ENCODE data around the gene LRRC26. TPM values are rescaled to one million over a fixed set of nuclear protein-coding genes. Genes with fewer than 3 reads are reported as not detected.

Gene LRRC26
- total and polyA plus RNA-seq, 2 experiments from 2014 or later, result 2.3 TPM; not detected in 1

DNA sequence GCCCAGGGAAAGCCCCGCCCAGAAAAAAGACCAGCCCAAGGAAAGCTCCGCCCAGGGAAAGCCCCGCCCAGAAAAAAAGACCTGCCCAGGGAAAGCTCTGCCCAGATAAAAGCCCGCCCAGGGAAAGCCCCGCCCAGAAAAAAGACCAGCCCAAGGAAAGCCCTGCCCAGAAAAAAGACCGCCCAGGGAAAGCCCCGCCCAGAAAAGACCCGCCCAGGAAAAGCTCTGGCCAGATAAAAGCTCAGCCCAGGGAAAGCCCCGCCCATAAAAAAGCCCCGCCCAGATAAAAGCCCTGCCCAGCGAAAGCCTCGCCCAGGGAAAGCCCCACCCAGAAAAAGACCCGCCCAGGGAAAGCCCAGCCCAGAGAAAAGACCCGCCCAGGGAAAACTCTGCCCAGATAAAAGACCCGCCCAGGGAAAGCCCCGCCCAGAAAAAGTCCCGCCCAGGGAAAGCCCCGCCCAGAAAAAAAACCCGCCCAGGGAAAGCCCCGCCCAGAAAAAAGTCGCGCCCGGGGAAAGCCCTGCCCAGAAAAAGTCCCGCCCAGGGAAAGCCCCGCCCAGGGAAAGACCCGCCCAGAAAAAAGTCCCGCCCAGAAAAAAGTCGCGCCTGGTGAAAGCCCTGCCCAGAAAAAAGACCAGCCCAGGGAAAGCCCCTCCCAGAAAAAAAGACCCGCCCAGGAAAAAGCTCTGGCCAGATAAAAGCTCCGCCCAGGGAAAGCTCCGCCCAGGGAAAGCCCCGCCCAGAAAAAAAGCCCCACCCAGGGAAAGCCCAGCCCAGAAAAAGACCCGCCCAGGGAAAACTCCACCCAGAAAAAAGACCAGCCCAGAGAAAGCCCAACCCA is 19.0 kb downstream of the LRRC26 start:
- no peaks in the 10 kb centered on the region for H3K36me3 ChIP-seq
- no peaks in the 10 kb centered on the region for H3K4me1 ChIP-seq (ENCODE audit: low read depth)
- TF ChIP-seq, protein P1, sequence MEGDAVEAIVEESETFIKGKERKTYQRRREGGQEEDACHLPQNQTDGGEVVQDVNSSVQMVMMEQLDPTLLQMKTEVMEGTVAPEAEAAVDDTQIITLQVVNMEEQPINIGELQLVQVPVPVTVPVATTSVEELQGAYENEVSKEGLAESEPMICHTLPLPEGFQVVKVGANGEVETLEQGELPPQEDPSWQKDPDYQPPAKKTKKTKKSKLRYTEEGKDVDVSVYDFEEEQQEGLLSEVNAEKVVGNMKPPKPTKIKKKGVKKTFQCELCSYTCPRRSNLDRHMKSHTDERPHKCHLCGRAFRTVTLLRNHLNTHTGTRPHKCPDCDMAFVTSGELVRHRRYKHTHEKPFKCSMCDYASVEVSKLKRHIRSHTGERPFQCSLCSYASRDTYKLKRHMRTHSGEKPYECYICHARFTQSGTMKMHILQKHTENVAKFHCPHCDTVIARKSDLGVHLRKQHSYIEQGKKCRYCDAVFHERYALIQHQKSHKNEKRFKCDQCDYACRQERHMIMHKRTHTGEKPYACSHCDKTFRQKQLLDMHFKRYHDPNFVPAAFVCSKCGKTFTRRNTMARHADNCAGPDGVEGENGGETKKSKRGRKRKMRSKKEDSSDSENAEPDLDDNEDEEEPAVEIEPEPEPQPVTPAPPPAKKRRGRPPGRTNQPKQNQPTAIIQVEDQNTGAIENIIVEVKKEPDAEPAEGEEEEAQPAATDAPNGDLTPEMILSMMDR (IDR thresholded peaks at IDR 0.05; ENCODE audit: low read depth, low read length), result no peak
- DNase-seq (ENCODE audit: low read depth in 1 of 2, low spot score in 1 of 2), result peak in 1 of 2 donors; percentile 34
- no peaks in the 10 kb centered on the region for H3K9me3 ChIP-seq (ENCODE audit: low read depth)
- H3K27ac ChIP-seq, result no peak overlapping the region
- peaks cover 58% of the 10 kb centered on the region for H3K27me3 ChIP-seq
- no peak overlapping the region for H3K4me3 ChIP-seq

DNA sequence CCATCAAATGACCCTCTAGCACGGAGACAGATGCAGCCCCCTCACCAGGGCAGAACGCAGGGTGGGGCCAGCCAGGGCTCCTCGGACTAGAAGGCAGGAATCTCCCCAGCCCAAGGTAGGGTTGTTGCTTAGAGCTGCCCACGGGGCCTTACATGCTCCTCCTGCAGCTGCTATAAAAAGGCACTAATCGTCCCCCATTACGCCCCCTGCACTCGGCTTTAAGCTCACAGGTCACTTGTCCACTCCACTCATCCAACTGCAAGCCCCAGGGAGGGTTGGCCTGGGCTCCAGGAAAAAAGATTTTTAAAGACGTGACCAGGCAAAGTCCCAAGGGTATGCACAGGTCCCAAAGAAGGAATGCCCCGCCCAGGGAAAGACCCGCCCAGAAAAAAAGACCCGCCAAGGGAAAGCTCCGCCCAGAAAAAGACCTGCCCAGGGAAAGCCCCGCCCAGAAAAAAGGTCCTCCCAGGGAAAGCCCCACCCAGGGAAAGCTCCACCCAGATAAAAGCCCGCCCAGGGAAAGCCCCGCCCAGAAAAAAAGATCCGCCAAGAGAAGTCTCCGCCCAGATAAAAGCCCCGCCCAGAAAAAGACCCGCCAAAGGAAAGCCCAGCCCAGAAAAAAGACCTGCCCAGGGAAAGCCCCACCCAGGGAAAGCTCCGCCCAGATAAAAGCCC is 19.8 kb downstream of the LRRC26 start:
- no peaks in the 10 kb centered on the region for H3K36me3 ChIP-seq
- peaks cover 55% of the 10 kb centered on the region for H3K27me3 ChIP-seq
- H3K27ac ChIP-seq, result no peak overlapping the region
- H3K4me1 ChIP-seq (ENCODE audit: low read depth), result no peaks in the 10 kb centered on the region
- H3K4me3 ChIP-seq, result no peak overlapping the region
- no peak for DNase-seq (ENCODE audit: low read depth in 1 of 2, low spot score in 1 of 2)
- TF ChIP-seq, protein P1 (IDR thresholded peaks at IDR 0.05; ENCODE audit: low read depth, low read length), result no peak
- no peaks in the 10 kb centered on the region for H3K9me3 ChIP-seq (ENCODE audit: low read depth)

DNA sequence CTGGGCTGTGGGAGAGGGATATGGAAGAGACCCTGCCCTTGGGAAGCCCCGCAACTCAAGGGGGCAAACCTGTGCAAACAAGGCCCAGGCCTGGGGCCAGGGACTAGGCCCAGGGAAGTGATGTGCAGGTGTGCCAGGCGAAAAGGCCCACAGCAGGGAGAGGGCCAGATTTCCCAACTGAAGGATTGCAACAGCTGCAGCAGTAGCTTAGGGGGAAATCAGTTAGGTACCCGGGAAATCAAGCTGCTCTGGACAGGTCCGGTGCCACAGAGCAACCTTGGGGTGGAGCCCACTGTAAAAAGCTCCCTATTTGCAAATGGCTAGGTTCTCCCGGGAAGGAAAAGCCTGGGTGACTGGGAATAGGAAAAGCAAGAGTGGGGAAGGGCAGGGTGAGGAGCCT is 20.5 kb downstream of the LRRC26 start:
- Histone ChIP-seq H3K27me3 (peaks cover 50% of the 10 kb centered on the region), H3K36me3 (no peaks in the 10 kb centered on the region), H3K4me1 (ENCODE audit: low read depth) (no peaks in the 10 kb centered on the region), H3K27ac (no peak overlapping the region), H3K4me3 (no peak overlapping the region), H3K9me3 (ENCODE audit: low read depth) (no peaks in the 10 kb centered on the region)
- DNase-seq (ENCODE audit: low read depth in 1 of 2, low spot score in 1 of 2), result no peak
- TF ChIP-seq, protein P1 (IDR thresholded peaks at IDR 0.05; ENCODE audit: low read depth, low read length), result no peak

DNA sequence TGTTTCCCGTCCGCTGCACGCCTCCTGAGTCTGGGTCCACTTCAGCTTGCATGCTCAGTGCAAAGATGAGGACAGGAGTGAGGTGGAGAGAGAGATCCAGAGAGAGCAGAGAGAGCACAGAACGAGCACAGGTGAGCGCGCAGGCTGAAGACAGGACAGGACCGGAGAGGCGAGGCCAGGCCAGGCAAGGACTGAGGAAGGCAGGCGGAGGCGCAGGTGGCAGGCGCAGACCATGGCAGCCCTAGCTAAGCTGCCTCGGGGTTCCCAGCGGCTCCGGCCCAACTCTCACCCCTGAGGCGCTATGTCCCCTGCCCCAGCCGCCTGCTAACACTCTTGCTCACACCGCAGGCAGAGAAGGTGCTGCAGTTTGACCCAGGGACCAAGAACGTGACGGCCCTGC is 21.2 kb downstream of the LRRC26 start:
- Histone ChIP-seq H3K4me3 (no peak overlapping the region), H3K27ac (no peak overlapping the region), H3K27me3 (peaks cover 56% of the 10 kb centered on the region), H3K36me3 (no peaks in the 10 kb centered on the region), H3K4me1 (ENCODE audit: low read depth) (no peaks in the 10 kb centered on the region), H3K9me3 (ENCODE audit: low read depth) (no peaks in the 10 kb centered on the region)
- TF ChIP-seq, protein P1 (IDR thresholded peaks at IDR 0.05; ENCODE audit: low read depth, low read length), result no peak
- DNase-seq (ENCODE audit: low read depth in 1 of 2, low spot score in 1 of 2), result no peak

DNA sequence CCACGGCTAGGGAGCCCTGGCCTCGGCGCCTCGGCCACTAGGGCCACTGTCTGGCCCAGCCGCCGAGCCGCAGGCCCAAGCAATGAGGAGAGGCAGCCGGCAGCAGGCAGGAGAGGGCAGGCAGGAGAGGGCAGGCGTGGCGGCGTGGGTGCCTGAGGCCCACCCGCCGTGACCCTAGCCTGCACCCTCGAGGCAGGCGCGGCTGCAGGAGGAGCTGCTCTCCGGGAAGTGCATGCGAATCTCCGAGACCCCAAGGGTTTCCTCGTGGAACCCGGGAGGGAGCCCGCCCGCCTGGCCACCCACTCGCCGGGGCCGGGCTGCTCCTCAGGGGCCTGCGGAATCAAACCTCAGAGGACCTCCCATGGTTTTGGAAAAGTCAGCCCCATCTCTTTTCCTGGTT is 21.6 kb downstream of the LRRC26 start:
- Histone ChIP-seq H3K4me1 (ENCODE audit: low read depth) (no peaks in the 10 kb centered on the region), H3K36me3 (no peaks in the 10 kb centered on the region), H3K27ac (no peak overlapping the region), H3K4me3 (no peak overlapping the region), H3K27me3 (peaks cover 61% of the 10 kb centered on the region), H3K9me3 (ENCODE audit: low read depth) (no peaks in the 10 kb centered on the region)
- no peak for DNase-seq (ENCODE audit: low read depth in 1 of 2, low spot score in 1 of 2)
- TF ChIP-seq, protein P1 (IDR thresholded peaks at IDR 0.05; ENCODE audit: low read depth, low read length), result no peak
